Thyroid gland (tissue), 4 donors: ENCODE data around the gene LACRT. TPM values are rescaled to one million over a fixed set of nuclear protein-coding genes. Genes with fewer than 3 reads are reported as not detected.

Experiments
- DNase-seq, 2 donors: peaks; one replicate each; pipeline ENCODE4 v3.0.0-alpha.2; 2019
- H3K27ac ChIP-seq, 3 donors: fragments of 200-600 bp; sonication (generic); 1 replicate in 2 of 3; 2 replicates in 1 of 3; pipeline ENCODE4 v1.5.1; 2016 to 2019; ENCODE audit warnings: mild to moderate bottlenecking in 1 of 3, moderate library complexity in 1 of 3
- H3K27me3 ChIP-seq: fragments of 200-600 bp; sonication (generic); one replicate; pipeline ENCODE4 v1.5.1; 2019
- H3K36me3 ChIP-seq, 2 donors: fragments of 200-600 bp; sonication (generic); one replicate each; pipeline ENCODE4 v1.5.1; 2016 to 2019
- H3K4me1 ChIP-seq, 2 donors: fragments of 200-600 bp; sonication (generic); one replicate each; pipeline ENCODE4 v1.5.1; 2017 to 2019
- H3K4me3 ChIP-seq, 3 donors: fragments of 200-600 bp; sonication (generic); replicated peaks in 1 of 3; 1 replicate in 2 of 3; 2 replicates in 1 of 3; pipeline ENCODE4 v1.5.1; 2016; ENCODE audit warnings: mild to moderate bottlenecking in 1 of 3
- H3K9me3 ChIP-seq: fragments of 200-600 bp; sonication (generic); one replicate; pipeline ENCODE4 v1.5.1; 2017
- CTCF ChIP-seq, 6 experiments: fragments of 200-600 bp in 3 of 6; fragments of 450-650 bp in 3 of 6; sonication (generic) in 3 of 6; IDR thresholded peaks; one replicate each; pipeline ENCODE4 v1.5.1; 2016 to 2019; ENCODE audit warnings: antibody characterized with exemption in 6 of 6, mild to moderate bottlenecking in 2 of 6, inconsistent platforms in 1 of 6, moderate library complexity in 1 of 6
- POLR2A ChIP-seq, 2 donors: fragments of 450-650 bp; IDR thresholded peaks; one replicate each; pipeline ENCODE4 v1.6.1; 2017; ENCODE audit warnings: antibody characterized with exemption in 2 of 2, mild to moderate bottlenecking in 2 of 2, moderate library complexity in 1 of 2
- WGBS, 2 donors: methylation state at CpG; one replicate each; pipeline ENCODE4 v1.1.5; 2017; 5-methylcytosine and 5-hydroxymethylcytosine counted together
- intact Hi-C: fragments of 100-400 bp; cut with DNase I; formaldehyde crosslinking; loops from one replicate; pipeline ENCODE4 v1.15.1; 2023
- total RNA-seq, 4 donors: library from RNA; depleted of rRNA; stranded (reverse); fragments of >200 nt; gene quantifications; one replicate each; pipeline ENCODE4 v1.2.3, GENCODE V29; 2016

LACRT gene
- total RNA-seq, 4 donors from 2014 or later = not detected

- DNase-seq = no peak
- Histone ChIP-seq H3K27me3 (no peaks in the 10 kb centered on the region), H3K4me1 (no peaks in the 10 kb centered on the region)
Measured at GRCh38 chr12:54622463-54623183, 12.1 kb downstream of the LACRT start.

GRCh38 chr12:54616933-54617680 lies 17.6 kb downstream of the LACRT start:
- Histone ChIP-seq H3K27me3 (no peaks in the 10 kb centered on the region), H3K27ac (no peak overlapping the region), H3K36me3 (no peaks in the 10 kb centered on the region), H3K4me1 (peaks cover 0 to 5% of the 10 kb centered on the region in 2 donors), H3K9me3 (no peaks in the 10 kb centered on the region), H3K4me3 (no peak overlapping the region)
- DNase-seq = no peak
- 77% methylated on average over 6 of the region's 6 CpGs for WGBS, 2 donors
- intact Hi-C loops = no loop called here
- TF ChIP-seq POLR2A (IDR thresholded peaks at IDR 0.05) (no peak), CTCF (IDR thresholded peaks at IDR 0.05) (no peak)

More at GRCh38 chr12:54622463-54623183, 12.1 kb downstream of the LACRT start:
- Histone ChIP-seq H3K9me3 (no peaks in the 10 kb centered on the region), H3K27ac (no peak overlapping the region), H3K4me3 (no peak overlapping the region), H3K36me3 (no peaks in the 10 kb centered on the region)
- intact Hi-C loops = no loop called here
- TF ChIP-seq CTCF (IDR thresholded peaks at IDR 0.05) = peak in 1 of 6 experiments; percentile 3
- no peak for TF ChIP-seq POLR2A (IDR thresholded peaks at IDR 0.05)

- no peaks in the 10 kb centered on the region for H3K27me3 ChIP-seq
- H3K9me3 ChIP-seq = no peaks in the 10 kb centered on the region
- TF ChIP-seq CTCF (IDR thresholded peaks at IDR 0.05) (no peak), POLR2A (IDR thresholded peaks at IDR 0.05) (no peak)
- H3K36me3 ChIP-seq = no peaks in the 10 kb centered on the region
- DNase-seq = no peak
- WGBS, 2 donors = 69 to 73% methylated on average over 1 of the region's 1 CpG
- intact Hi-C loops = no loop called here
- no peak overlapping the region for H3K27ac ChIP-seq
- peaks cover 0 to 5% of the 10 kb centered on the region in 2 donors for H3K4me1 ChIP-seq
- H3K4me3 ChIP-seq = no peak overlapping the region
Measured at GRCh38 chr12:54612225-54612750, 22.4 kb downstream of the LACRT start.

GRCh38 chr12:54611715-54612149 lies 23.0 kb downstream of the LACRT start:
- WGBS, 2 donors = 36 to 56% methylated on average over 3 of the region's 3 CpGs
- no peak overlapping the region for H3K27ac ChIP-seq
- no peaks in the 10 kb centered on the region for H3K27me3 ChIP-seq
- no peaks in the 10 kb centered on the region for H3K9me3 ChIP-seq
- no peaks in the 10 kb centered on the region for H3K36me3 ChIP-seq
- intact Hi-C loops = no loop called here
- peaks cover 0 to 5% of the 10 kb centered on the region in 2 donors for H3K4me1 ChIP-seq
- no peak for TF ChIP-seq POLR2A (IDR thresholded peaks at IDR 0.05)
- no peak for TF ChIP-seq CTCF (IDR thresholded peaks at IDR 0.05)
- H3K4me3 ChIP-seq = no peak overlapping the region
- no peak for DNase-seq

- H3K4me3 ChIP-seq = no peak overlapping the region
- H3K27me3 ChIP-seq = no peaks in the 10 kb centered on the region
- DNase-seq = no peak
- H3K9me3 ChIP-seq = no peaks in the 10 kb centered on the region
- H3K36me3 ChIP-seq = no peaks in the 10 kb centered on the region
- 83 to 86% methylated on average over 2 of the region's 2 CpGs for WGBS, 2 donors
- no peak for TF ChIP-seq POLR2A (IDR thresholded peaks at IDR 0.05)
- TF ChIP-seq CTCF (IDR thresholded peaks at IDR 0.05) = no peak
- no peaks in the 10 kb centered on the region for H3K4me1 ChIP-seq
- H3K27ac ChIP-seq = no peak overlapping the region
- intact Hi-C loops = no loop called here
Measured at GRCh38 chr12:54608769-54609168, 25.9 kb downstream of the LACRT start.
